Breast epithelium (tissue), 4 donors: ENCODE results near the gene FGF10. TPM values are rescaled to one million over a fixed set of nuclear protein-coding genes. Genes with fewer than 3 reads are reported as not detected.
A peak's percentile ranks its signal among the peaks of the same experiment; 100 is the strongest.

Source experiments
- DNase-seq, 2 donors: peaks; one replicate each; pipeline ENCODE4 v3.0.0-alpha.2; 2019; ENCODE audit warnings: low spot score in 2 of 2
- H3K27ac ChIP-seq, 2 donors: fragments of 200-600 bp; sonication (generic) in 1 of 2; one replicate each; pipeline ENCODE4 v1.5.1; 2016 to 2019; ENCODE audit warnings: mild to moderate bottlenecking in 1 of 2
- H3K27me3 ChIP-seq, 2 donors: fragments of 200-600 bp; sonication (generic) in 1 of 2; one replicate each; pipeline versions ENCODE4 v1.5.1 to v1.6.0; 2017 to 2019; ENCODE audit warnings: control low read depth in 1 of 2, mild to moderate bottlenecking in 1 of 2
- H3K36me3 ChIP-seq: fragments of 200-600 bp; one replicate; pipeline ENCODE4 v1.5.1; 2019
- H3K4me1 ChIP-seq, 2 donors: fragments of 200-600 bp; sonication (generic); one replicate each; pipeline ENCODE4 v1.5.1; 2016 to 2019; ENCODE audit warnings: control low read depth in 1 of 2
- H3K4me3 ChIP-seq, 3 donors: fragments of 200-600 bp; sonication (generic); 1 replicate in 2 of 3; 2 replicates in 1 of 3; pipeline ENCODE4 v1.5.1; 2016 to 2019; ENCODE audit warnings: mild to moderate bottlenecking in 3 of 3, moderate library complexity in 2 of 3
- H3K9me3 ChIP-seq, 2 donors: fragments of 200-600 bp; sonication (generic) in 1 of 2; one replicate each; pipeline ENCODE4 v1.5.1; 2016 to 2019; ENCODE audit warnings: control low read depth in 1 of 2
- CTCF ChIP-seq, 3 donors: fragments of 450-650 bp; IDR thresholded peaks; one replicate each; pipeline ENCODE4 v1.5.1; 2016 to 2017; ENCODE audit warnings: antibody characterized with exemption in 3 of 3, mild to moderate bottlenecking in 3 of 3, moderate library complexity in 3 of 3
- POLR2A ChIP-seq: fragments of 450-650 bp; IDR thresholded peaks from one replicate; pipeline ENCODE4 v1.6.1; 2016; ENCODE audit warnings: antibody characterized with exemption, mild to moderate bottlenecking, moderate library complexity
- POLR2AphosphoS5 ChIP-seq, 3 donors: sonication (generic); formaldehyde crosslinking; IDR thresholded peaks; one replicate each; pipeline ENCODE4 v1.6.1; 2017; ENCODE audit warnings: antibody characterized with exemption in 3 of 3
- intact Hi-C: fragments of 100-400 bp; cut with DNase I; formaldehyde crosslinking; loops from one replicate; pipeline ENCODE4 v1.15.1; 2023; ENCODE audit warnings: low total_unique reads
- total RNA-seq, 3 donors: library from RNA; depleted of rRNA; stranded (reverse); fragments of >200 nt; gene quantifications; one replicate each; pipeline ENCODE4 v1.1.0, GENCODE V29; 2016

FGF10 gene
- total RNA-seq, 3 donors from 2014 or later = 13.9 to 60.5 (median 31.1) TPM

DNA sequence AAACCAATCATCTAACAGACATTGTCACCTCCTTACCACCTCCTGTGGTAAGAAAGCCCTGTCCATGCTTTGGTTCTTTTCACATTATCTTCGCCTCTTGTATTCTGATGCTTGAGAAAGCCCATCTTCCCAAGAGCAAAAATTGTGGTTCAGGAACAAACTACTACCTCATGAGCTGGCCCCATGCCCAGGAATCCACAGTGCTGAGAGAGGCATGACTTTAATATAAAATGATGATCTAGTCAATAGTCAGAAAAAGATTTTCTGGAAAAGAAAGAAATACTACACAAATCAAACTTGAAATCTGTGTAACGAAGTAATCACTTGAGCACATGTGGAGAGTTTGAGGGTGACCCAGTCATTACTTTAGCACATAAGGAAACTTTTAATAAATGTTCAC lies 94.7 kb downstream of the FGF10 start:
- Histone ChIP-seq H3K9me3 (no peaks in the 10 kb centered on the region), H3K4me3 (no peak overlapping the region), H3K4me1 (no peaks in the 10 kb centered on the region), H3K36me3 (no peaks in the 10 kb centered on the region), H3K27me3 (no peaks in the 10 kb centered on the region), H3K27ac (no peak overlapping the region)
- TF ChIP-seq POLR2AphosphoS5 (IDR thresholded peaks at IDR 0.05) (no peak), CTCF (IDR thresholded peaks at IDR 0.05) (no peak), POLR2A (no peak)
- peak in 1 of 2 donors; percentile 54 for DNase-seq
- intact Hi-C loops = no loop called here

DNA sequence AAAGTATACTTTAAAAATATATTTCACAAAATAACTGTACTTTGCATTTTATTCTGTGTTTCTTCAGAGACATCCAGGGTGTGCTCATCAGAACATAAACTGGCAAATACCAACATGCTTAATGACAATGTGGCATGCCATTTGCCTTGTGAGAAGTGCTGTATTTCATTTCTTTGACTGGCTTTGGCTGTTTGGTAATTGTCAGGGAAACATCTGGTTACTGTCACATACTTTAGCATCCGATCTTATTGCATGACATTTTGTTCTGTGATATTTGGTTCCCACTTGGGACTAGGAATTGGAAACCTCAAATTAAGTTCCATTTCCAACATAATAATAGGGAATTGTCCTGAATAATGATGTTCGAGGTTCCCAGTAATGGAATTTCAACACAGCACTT lies 96.5 kb downstream of the FGF10 start:
- no peaks in the 10 kb centered on the region for H3K36me3 ChIP-seq
- no peak overlapping the region for H3K27ac ChIP-seq
- no peak for DNase-seq
- H3K4me3 ChIP-seq = no peak overlapping the region
- H3K4me1 ChIP-seq = no peaks in the 10 kb centered on the region
- H3K9me3 ChIP-seq = no peaks in the 10 kb centered on the region
- TF ChIP-seq POLR2A = no peak
- no peak for TF ChIP-seq POLR2AphosphoS5 (IDR thresholded peaks at IDR 0.05)
- TF ChIP-seq CTCF (IDR thresholded peaks at IDR 0.05) = no peak
- H3K27me3 ChIP-seq = no peaks in the 10 kb centered on the region
- intact Hi-C loops = no loop called here

- intact Hi-C loops = no loop called here
- Histone ChIP-seq H3K9me3 (no peaks in the 10 kb centered on the region), H3K36me3 (no peaks in the 10 kb centered on the region), H3K4me3 (no peak overlapping the region), H3K27me3 (no peaks in the 10 kb centered on the region), H3K27ac (no peak overlapping the region), H3K4me1 (no peaks in the 10 kb centered on the region)
- TF ChIP-seq POLR2AphosphoS5 (IDR thresholded peaks at IDR 0.05) (no peak), POLR2A (no peak), CTCF (IDR thresholded peaks at IDR 0.05) (no peak)
- no peak for DNase-seq
Measured at GRCh38 chr5:44278469-44278868, 110.8 kb downstream of the FGF10 start.

DNA sequence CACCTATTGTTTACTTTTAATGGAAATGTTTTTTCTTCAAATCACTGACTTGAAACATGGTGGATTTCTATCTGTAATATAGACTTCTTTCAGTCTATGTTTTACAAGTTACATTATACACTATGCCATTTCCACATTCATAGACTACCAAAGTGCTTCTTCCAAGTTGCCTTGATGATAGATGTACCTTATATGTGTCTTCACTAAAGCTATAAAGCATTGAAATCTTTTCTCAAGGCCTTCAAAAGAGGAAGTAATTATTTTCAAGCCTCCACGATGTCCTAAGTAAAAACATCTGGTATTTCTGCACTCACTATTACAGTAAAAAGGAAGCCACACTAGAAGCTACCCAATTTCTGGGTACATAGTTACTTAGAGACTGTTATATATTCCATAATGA lies 113.3 kb downstream of the FGF10 start:
- Histone ChIP-seq H3K36me3 (no peaks in the 10 kb centered on the region), H3K27me3 (no peaks in the 10 kb centered on the region), H3K27ac (no peak overlapping the region), H3K4me3 (no peak overlapping the region), H3K9me3 (no peaks in the 10 kb centered on the region), H3K4me1 (no peaks in the 10 kb centered on the region)
- intact Hi-C loops = no loop called here
- TF ChIP-seq POLR2A (no peak), CTCF (IDR thresholded peaks at IDR 0.05) (no peak), POLR2AphosphoS5 (IDR thresholded peaks at IDR 0.05) (no peak)
- DNase-seq = no peak

DNA sequence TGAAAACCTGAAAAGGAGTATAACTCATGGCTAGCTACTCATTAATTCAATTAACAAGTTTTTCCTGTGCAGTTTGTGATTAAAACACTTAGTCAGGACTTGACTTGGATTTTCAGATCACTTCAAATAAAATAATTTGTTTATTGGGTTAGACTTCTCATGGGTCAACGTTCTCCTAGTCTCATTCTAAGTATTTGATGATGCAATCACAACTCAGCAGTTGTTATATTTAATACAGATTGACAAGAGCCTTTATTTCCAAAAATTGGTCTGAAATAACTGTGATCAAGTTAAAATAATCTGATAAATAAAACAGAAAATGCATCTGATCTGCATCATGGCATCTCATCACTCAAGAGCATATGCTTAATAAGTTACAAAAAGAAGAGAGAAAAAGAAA lies 113.9 kb downstream of the FGF10 start:
- no peak for DNase-seq
- no peak for TF ChIP-seq CTCF (IDR thresholded peaks at IDR 0.05)
- no peak for TF ChIP-seq POLR2A
- TF ChIP-seq POLR2AphosphoS5 (IDR thresholded peaks at IDR 0.05) = no peak
- Histone ChIP-seq H3K27ac (no peak overlapping the region), H3K9me3 (no peaks in the 10 kb centered on the region), H3K4me3 (no peak overlapping the region), H3K4me1 (no peaks in the 10 kb centered on the region), H3K27me3 (no peaks in the 10 kb centered on the region), H3K36me3 (no peaks in the 10 kb centered on the region)
- intact Hi-C loops = no loop called here
